WI38 (cell line): ENCODE data around the gene KCND3.
A peak's percentile ranks its signal among the peaks of the same experiment; 100 is the strongest.

Experiments used
- H3K4me3 ChIP-seq: 2 replicates; pipeline ENCODE4 v1.5.1; 2011; ENCODE audit warnings: low read depth, mild to moderate bottlenecking, control low read depth, low read length
- CTCF ChIP-seq: IDR thresholded peaks from 2 replicates; pipeline ENCODE4 v1.5.1; 2012; ENCODE audit warnings: low read depth, mild to moderate bottlenecking, control low read depth, low read length

The KCND3 gene

GRCh38 chr1:111739194-111739924 lies 250.1 kb downstream of the KCND3 start, which contains the start of gene INKA2:
TSS of gene INKA2 (minus strand) at chr1:111739395. CDS start at chr1:111739242, 153 bp downstream.
- TF ChIP-seq CTCF = no peak

GRCh38 chr1:111738436-111739193 lies 250.9 kb downstream of the KCND3 start:
- H3K4me3 ChIP-seq = peak overlapping the region; percentile 75
- no peak for TF ChIP-seq CTCF

More at GRCh38 chr1:111739194-111739924, 250.1 kb downstream of the KCND3 start, which contains the start of gene INKA2:
- H3K4me3 ChIP-seq = peak within 1 kb of the TSS; percentile 75

- peak overlapping the region; percentile 75 for H3K4me3 ChIP-seq
- TF ChIP-seq CTCF = no peak
Measured at GRCh38 chr1:111738133-111738435, 251.4 kb downstream of the KCND3 start.

GRCh38 chr1:111737216-111738132 lies 252.0 kb downstream of the KCND3 start:
- H3K4me3 ChIP-seq = peak overlapping the region; percentile 75

GRCh38 chr1:111736548-111737215 lies 252.8 kb downstream of the KCND3 start:
- TF ChIP-seq CTCF = no peak
- no peak overlapping the region; the same call in 1 of the 2 replicates for H3K4me3 ChIP-seq

More at GRCh38 chr1:111737216-111738132, 252.0 kb downstream of the KCND3 start:
- TF ChIP-seq CTCF = no peak

- no peak for TF ChIP-seq CTCF
- no peak overlapping the region for H3K4me3 ChIP-seq
Measured at GRCh38 chr1:111735858-111736544, 253.5 kb downstream of the KCND3 start.
